Renal cortex interstitium (tissue), 11 donors: ENCODE results near the gene AK4. TPM values are rescaled to one million over a fixed set of nuclear protein-coding genes. Genes with fewer than 3 reads are reported as not detected.

Experiments used
- DNase-seq, 11 donors: peaks; one replicate each; pipeline ENCODE4 v3.0.0-alpha.2; 2013; ENCODE audit warnings: low read depth in 9 of 11, low spot score in 4 of 11; ENCODE audit errors: extremely low read depth in 1 of 11
- polyA plus RNA-seq, 3 donors: library from polyadenylated mRNA; unstranded; fragments of 120-200 nt; gene quantifications; one replicate each; pipeline ENCODE4 v1.2.1, GENCODE V29; 2013; ENCODE audit not compliant: insufficient read length in 3 of 3

Gene AK4
- polyA plus RNA-seq, 3 donors = 51.5 to 70.3 (median 67.9) TPM

GRCh38 chr1:65195495-65196417 is 47.8 kb downstream of the AK4 start:
- no peak for DNase-seq

- DNase-seq = no peak
Observed at GRCh38 chr1:65196926-65197325, 48.9 kb downstream of the AK4 start.

GRCh38 chr1:65197636-65198035 is 49.6 kb downstream of the AK4 start:
- no peak for DNase-seq

GRCh38 chr1:65198096-65198495 is 50.1 kb downstream of the AK4 start:
- DNase-seq = no peak

GRCh38 chr1:65200411-65200810 is 52.4 kb downstream of the AK4 start:
- no peak for DNase-seq

- no peak for DNase-seq
Observed at GRCh38 chr1:65206836-65207235, 58.8 kb downstream of the AK4 start.

DNA sequence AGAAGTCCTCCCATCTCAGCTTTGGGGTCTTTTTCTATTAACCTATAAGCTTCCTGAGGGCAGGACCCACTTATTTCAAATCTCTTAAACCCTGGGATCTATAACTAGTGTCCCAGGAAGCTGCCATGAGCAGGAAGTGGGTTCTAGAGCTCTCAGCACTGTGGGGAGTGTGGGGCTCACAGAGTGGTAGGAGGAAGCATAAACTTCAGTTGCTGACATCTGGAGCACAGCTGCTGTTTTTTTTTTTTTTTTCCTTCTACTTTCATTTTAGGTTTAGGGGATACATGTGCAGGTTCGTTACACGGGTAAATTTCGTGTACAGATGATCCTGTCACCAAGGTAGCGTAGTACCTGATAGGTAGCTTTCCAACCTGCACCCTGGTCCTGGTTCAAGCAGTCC is 59.3 kb downstream of the AK4 start:
- DNase-seq = no peak

DNA sequence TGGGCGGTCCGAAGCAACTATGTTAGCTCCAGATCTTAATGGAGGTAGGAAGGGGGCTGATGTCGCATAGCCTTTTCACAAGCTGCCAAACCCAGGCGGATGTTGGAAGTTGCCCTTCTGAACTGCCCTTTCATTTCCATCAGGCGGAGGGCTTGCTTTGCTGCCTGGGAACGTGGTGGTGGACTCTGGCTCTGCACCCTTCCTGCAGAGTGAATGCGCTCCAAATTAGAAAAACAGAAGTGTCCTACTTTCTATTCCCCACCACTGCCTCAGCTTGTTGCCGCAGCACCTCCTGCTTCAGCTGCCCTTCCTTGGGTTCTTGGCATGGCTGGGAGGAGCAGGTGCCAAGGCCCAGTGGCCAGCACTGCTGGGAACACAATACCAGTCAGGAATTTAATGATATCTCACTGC is 60.6 kb downstream of the AK4 start:
- no peak for DNase-seq

DNA sequence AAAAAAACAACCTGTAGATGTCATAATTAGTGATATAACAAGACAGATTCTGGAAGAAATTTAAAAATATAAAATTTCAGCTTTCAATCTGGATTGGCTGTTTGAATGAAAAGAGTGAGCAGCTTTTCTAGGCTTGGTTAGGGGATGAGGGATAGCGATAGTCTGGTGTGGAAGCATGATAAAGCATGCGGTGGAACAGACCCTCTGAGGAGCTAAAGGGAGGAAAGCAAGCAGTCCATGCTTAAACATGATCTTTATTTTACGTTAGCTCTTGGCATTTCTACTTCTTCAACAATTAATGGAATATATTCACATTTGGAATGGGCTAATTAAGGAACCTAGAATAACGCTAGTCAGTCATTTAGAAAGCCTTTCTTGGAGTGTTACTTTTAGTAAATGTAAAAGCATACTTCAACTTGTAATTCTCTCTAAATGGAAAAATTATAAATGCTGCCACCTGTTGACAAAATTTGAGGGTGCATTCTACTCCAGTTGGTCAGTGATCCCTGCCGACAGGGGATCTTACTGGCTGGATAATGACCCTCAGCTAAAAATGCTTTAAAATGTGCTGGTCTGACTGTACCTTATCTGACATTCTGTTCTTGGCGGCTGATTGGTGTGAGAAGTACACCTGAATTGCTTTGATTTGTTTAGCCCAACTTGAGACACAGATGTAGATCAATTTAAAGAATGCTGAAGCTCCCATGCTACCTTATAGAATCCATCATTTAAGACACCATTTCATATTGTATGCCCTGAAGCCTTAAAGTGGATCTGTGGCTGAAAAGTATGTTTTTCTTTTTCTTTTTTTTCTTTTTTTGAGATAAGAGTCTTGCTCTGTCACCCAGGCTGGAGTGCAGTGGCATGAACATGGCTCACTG is 61.2 kb downstream of the AK4 start:
- DNase-seq = peak in 10 of 11 donors; percentile 12 to 65 (median 37)

DNA sequence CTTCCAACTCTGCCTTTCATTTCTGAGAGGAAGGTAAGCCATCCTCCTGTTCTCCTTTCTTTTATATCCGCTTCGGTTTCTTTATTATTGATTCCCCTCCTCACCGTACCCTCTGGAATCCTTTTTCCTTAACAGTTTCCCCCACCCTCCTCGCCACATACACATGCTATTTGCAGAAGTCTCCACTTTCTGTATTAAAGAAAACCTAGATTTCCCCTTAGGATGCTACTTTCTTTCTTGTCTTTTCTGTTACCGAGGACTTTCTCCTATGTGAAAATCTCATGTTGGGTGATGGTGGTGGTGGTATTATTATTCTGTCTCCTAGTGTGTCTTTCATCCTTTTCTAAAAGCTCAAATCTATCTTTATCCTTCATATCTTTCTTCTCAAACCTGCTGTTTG is 62.3 kb downstream of the AK4 start:
- no peak for DNase-seq

DNA sequence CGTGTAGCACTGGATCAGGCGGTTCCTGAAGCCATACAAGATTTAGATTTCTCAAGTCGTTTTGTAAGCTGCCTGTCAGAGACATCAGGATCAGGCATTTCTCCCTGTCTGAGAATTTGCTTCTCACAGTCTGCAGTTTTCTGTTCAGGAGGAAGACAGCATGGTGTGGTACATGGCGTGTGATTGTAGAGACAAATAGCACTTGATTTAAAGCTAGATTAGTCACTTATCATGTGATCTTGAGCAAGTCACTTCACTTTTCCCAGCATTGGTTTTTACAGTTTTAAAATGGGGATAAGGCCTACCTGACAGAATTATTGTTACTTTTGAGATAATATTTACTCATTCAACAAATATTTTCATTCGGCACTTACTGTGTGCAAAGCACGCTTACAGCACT is 63.3 kb downstream of the AK4 start:
- DNase-seq = no peak

DNA sequence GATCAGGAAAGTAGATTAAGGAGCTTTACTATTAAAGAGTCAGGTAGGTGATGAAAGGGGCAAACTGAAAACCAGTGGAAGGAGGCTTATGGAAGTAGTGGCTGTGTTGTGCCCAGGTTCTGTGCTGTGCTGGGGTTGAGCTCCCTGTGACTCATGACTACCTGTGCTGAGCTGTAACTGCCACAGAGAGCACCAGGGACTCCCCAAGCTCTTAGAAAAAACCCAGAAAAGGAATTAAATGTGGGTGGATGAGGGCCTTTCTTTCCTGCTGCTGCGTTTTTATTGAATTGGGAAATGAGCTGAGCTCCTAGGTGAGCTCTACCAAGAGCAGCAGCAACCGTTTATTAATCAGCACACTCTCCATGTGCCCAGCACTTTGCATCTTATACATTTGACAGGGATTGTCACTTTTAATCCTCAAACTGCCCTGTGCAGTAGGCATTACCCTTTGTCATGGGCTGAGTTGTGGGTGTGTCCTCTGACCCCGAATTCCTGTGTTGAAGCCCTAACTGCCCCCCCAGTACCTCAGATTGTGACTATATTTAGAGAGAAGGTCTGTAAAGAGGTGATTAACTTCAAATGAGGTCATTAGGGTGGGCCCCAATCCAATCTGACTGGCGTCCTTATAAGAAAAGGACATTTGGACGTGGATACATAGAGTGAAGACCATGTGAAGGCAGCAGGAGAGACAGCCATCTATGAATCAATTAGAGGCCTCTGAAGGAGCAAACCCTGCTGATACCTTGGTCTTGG is 65.4 kb downstream of the AK4 start:
- no peak for DNase-seq

GRCh38 chr1:65214340-65215027 is 66.5 kb downstream of the AK4 start:
- DNase-seq = no peak

DNA sequence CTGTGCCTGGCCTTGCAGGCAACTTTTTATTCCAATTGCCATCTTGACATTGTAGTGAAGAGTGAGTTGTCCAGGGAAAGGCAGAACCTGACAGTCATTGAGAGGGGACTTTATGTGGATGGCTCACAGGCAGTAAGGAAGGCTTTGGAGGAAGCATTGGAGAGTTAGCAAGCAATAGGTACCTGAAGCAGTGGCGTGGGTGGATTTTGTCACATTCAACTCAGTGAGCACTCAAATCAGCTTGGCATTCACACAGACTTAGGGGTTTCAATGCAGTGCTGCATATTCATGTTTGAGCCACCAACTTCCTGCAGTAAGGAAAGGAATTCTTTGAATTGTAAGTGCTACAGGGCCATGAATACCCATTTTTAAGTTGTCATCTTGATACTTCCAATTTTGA is 69.0 kb downstream of the AK4 start:
- DNase-seq = no peak

DNA sequence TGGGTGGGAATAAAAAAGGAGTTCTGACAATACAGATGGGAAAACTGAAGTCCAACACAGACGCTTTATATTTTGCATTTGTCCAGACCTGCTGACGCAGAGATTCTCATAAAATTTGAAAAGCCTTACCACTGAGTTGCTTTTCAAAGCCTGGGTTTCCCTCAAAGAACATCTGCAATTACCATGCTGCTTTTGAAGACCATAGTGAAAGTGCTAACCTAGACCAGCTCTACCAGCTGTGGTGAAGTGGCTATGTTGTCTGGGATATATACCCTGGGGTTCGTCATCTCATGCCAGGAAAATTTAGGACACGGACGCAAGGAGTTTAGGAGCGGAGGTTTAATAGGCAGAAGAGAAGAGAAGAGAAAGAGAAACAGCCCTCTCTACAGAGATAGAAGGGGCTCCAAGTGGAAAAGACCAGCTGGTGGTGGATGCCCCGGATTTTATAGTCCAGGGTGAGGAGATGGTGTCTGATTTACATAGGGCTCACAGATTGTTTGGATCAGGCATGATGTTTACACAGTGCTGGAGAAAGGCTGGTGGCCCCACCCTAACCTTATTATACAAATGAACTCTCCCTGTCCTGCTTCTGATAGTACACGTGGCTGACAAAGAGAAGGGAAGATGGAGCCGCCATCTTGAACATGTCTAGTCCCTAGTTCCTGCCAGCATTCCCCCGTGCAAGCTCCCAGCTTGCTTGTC is 73.8 kb downstream of the AK4 start:
- no peak for DNase-seq

DNA sequence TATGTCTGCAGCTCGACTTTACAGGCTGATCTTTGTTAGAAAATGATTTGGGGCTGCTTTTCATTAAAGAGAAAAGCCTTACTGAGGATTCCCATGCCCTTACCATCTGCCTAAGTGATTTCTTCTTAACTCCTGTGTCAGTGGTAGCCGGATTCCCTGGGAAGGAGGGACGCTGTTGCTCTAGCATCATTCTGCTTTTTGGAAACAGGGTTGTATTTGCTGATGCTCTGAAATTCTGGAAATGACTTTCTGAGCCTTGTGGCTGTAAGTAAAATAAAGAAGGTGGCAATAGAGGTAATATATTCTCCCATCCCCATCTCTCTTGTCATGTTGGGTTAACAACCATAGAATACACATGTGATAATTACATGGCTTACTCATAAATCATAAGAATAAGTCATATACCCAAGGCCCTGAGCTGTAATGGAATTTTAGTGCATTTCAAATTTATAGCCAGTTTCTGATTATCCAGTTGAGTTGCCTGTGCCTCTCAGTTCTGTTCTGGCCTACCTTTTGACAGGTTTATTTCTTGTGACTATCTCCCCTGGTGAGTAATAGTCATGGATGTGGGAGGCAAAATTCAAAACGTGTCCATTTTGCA is 74.4 kb downstream of the AK4 start:
- DNase-seq = no peak

- DNase-seq = no peak
Observed at GRCh38 chr1:65224681-65225091, 76.7 kb downstream of the AK4 start.

DNA sequence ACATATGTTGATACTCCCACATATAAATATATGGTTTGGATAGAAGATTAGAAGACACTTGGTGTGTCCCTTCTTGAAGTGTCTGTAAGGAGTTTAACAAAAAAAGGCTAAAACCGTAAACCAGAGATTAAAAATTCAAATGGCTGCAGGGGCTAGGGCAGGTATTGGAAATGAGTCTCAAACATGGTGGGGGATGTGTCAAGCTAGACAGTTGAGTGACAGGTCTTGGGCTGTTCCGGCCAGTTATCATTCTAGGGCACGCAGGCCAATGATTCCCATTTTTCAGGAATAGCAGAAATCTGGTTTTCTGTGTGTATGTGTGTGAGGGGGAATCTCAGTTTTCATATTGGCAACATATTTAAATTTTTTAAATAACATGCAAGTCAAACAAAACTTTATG is 77.2 kb downstream of the AK4 start:
- DNase-seq = no peak
